ENCODE measurements around the gene KCNA1. TPM values are rescaled to one million over a fixed set of nuclear protein-coding genes. Genes with fewer than 3 reads are reported as not detected.
A peak's percentile ranks its signal among the peaks of the same experiment; 100 is the strongest.

KCNA1 gene
- total RNA-seq, 1 donor from 2014 or later: 0.40 TPM

DNA sequence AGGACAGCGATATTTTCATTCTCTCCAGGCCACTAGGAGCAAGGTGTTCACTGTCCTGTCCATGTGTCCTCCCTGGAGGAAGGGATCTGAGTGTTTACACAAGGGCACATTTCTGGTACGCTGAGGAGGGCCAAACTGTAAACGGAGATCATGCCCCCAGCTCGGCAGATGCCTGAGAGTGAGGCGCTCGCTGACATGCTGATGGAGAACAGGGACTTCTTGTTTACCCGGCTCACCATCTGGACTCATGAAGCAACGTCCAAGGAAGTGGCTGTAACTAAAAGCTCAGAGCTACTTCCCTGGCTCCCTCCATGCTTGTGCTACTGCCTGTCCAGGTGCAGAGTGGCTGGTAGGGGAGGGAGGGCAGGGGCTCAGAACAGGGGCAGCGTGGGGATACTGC is 43.4 kb upstream of the KCNA1 start:
- Mint-ChIP-seq H3K36me3 (ENCODE audit: unreplicated experiment) (no peaks in the 10 kb centered on the region), H3K4me3 (ENCODE audit: unreplicated experiment) (no peak overlapping the region), H3K4me1 (ENCODE audit: unreplicated experiment) (no peaks in the 10 kb centered on the region), H3K27me3 (ENCODE audit: unreplicated experiment) (peaks cover 44% of the 10 kb centered on the region), H3K27ac (ENCODE audit: unreplicated experiment) (no peak overlapping the region), H3K9me3 (ENCODE audit: unreplicated experiment) (no peaks in the 10 kb centered on the region)
- DNase-seq (ENCODE audit: extremely low spot score, unreplicated experiment): peak; percentile 67
- TF ChIP-seq, protein P1, sequence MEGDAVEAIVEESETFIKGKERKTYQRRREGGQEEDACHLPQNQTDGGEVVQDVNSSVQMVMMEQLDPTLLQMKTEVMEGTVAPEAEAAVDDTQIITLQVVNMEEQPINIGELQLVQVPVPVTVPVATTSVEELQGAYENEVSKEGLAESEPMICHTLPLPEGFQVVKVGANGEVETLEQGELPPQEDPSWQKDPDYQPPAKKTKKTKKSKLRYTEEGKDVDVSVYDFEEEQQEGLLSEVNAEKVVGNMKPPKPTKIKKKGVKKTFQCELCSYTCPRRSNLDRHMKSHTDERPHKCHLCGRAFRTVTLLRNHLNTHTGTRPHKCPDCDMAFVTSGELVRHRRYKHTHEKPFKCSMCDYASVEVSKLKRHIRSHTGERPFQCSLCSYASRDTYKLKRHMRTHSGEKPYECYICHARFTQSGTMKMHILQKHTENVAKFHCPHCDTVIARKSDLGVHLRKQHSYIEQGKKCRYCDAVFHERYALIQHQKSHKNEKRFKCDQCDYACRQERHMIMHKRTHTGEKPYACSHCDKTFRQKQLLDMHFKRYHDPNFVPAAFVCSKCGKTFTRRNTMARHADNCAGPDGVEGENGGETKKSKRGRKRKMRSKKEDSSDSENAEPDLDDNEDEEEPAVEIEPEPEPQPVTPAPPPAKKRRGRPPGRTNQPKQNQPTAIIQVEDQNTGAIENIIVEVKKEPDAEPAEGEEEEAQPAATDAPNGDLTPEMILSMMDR (IDR thresholded peaks at IDR 0.05): no peak

DNA sequence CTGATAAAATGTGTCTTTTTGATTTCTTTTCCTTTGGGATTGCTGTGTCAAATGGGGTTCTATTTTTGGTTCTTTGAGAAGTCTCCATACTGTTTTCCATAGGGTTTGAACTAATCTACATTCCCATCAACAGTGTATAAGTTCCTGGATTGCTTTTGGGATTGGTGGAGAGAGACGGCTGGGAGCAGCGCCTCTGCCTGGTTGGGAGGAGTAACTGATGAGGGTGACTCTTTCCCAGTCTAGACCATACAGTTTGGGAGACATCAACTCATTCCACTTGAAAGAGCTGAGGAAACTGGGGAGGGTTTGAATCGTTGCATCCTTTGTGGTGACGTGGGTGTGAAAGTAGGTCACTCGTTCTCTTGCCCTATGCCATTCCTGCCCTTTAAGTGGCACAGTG is 42.3 kb upstream of the KCNA1 start:
- DNase-seq (ENCODE audit: extremely low spot score, unreplicated experiment): no peak
- Mint-ChIP-seq H3K4me1 (ENCODE audit: unreplicated experiment) (no peaks in the 10 kb centered on the region), H3K9me3 (ENCODE audit: unreplicated experiment) (no peaks in the 10 kb centered on the region), H3K36me3 (ENCODE audit: unreplicated experiment) (no peaks in the 10 kb centered on the region), H3K27me3 (ENCODE audit: unreplicated experiment) (peaks cover 46% of the 10 kb centered on the region), H3K27ac (ENCODE audit: unreplicated experiment) (no peak overlapping the region), H3K4me3 (ENCODE audit: unreplicated experiment) (no peak overlapping the region)
- TF ChIP-seq, protein P1 (IDR thresholded peaks at IDR 0.05): no peak

DNA sequence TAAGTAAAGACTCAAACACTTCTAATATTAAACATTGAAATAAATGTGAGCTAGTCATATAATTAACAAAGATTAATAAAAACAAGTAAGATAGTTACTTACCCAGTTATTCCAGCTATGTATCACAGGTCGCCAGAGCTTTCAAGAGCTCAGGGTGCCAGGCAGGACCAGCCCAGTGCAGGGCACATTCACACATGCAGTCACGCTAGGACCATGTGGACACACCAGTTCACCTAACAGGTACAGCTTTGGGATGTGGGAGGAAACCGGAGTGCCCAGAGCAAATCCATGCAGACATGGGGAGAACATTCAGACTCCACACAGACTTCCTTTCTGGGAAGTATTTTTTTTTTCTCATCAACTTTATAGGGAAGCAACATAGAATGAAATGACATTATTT is 39.3 kb upstream of the KCNA1 start:
- Mint-ChIP-seq H3K4me1 (ENCODE audit: unreplicated experiment) (no peaks in the 10 kb centered on the region), H3K27me3 (ENCODE audit: unreplicated experiment) (peaks cover 33% of the 10 kb centered on the region), H3K27ac (ENCODE audit: unreplicated experiment) (no peak overlapping the region), H3K9me3 (ENCODE audit: unreplicated experiment) (no peaks in the 10 kb centered on the region), H3K36me3 (ENCODE audit: unreplicated experiment) (no peaks in the 10 kb centered on the region), H3K4me3 (ENCODE audit: unreplicated experiment) (no peak overlapping the region)
- DNase-seq (ENCODE audit: extremely low spot score, unreplicated experiment): no peak
- TF ChIP-seq, protein P1 (IDR thresholded peaks at IDR 0.05): no peak

DNA sequence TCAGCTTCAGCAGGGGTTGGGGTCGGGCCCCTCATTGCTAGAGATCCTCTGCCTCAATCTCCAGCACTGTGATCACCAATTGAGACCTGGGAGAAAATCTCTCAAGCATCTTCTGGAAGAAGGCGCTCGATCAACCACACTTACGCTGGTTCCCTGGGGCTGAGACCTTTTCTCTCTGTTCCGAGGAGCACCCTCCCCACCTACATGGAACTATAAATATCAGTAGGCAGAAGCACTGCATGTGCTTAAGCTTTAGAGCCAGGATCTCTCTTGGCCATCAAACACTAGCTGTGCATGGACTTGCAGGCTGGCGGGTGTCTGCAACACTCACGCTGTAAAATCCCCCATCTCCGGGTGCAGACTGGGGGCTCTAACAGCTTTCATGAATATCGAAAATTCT is 38.2 kb upstream of the KCNA1 start:
- H3K27me3 Mint-ChIP-seq (ENCODE audit: unreplicated experiment): peaks cover 33% of the 10 kb centered on the region
- H3K4me1 Mint-ChIP-seq (ENCODE audit: unreplicated experiment): no peaks in the 10 kb centered on the region
- no peak overlapping the region for H3K4me3 Mint-ChIP-seq (ENCODE audit: unreplicated experiment)
- H3K9me3 Mint-ChIP-seq (ENCODE audit: unreplicated experiment): no peaks in the 10 kb centered on the region
- DNase-seq (ENCODE audit: extremely low spot score, unreplicated experiment): no peak
- no peaks in the 10 kb centered on the region for H3K36me3 Mint-ChIP-seq (ENCODE audit: unreplicated experiment)
- TF ChIP-seq, protein P1 (IDR thresholded peaks at IDR 0.05): no peak
- H3K27ac Mint-ChIP-seq (ENCODE audit: unreplicated experiment): no peak overlapping the region

DNA sequence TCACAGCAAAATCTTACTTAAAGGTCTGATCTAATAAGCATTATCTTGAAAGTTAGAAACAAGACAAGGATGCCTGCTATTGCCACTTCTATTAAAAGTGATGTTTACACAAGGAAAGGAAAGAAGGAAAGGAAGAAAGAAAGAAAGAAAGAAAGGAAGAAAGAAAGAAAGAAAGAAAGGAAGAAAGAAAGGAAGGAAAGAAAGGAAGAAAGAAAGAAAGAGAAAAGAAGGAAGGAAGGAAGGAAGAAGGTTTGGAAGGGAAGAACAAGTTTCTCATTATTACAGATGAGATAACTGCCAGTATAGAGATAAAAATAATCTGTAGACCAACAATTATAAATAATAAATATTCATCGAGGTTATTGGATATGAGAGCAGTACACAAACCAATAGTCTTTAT is 35.8 kb upstream of the KCNA1 start:
- Mint-ChIP-seq H3K27ac (ENCODE audit: unreplicated experiment) (no peak overlapping the region), H3K4me1 (ENCODE audit: unreplicated experiment) (no peaks in the 10 kb centered on the region), H3K9me3 (ENCODE audit: unreplicated experiment) (no peaks in the 10 kb centered on the region), H3K4me3 (ENCODE audit: unreplicated experiment) (no peak overlapping the region), H3K27me3 (ENCODE audit: unreplicated experiment) (peaks cover 26% of the 10 kb centered on the region), H3K36me3 (ENCODE audit: unreplicated experiment) (no peaks in the 10 kb centered on the region)
- TF ChIP-seq, protein P1 (IDR thresholded peaks at IDR 0.05): no peak
- no peak for DNase-seq (ENCODE audit: extremely low spot score, unreplicated experiment)

All from osteocyte (in vitro differentiated cells).